ENCODE data around the gene SCTR. TPM values are rescaled to one million over a fixed set of nuclear protein-coding genes. Genes with fewer than 3 reads are reported as not detected.

Gene SCTR
- total and polyA plus RNA-seq, 2 of the 8 experiments (the other 6 are each of a cell fraction or from before 2014, with no cell fraction given) = 0.15 TPM; not detected in 1

DNA sequence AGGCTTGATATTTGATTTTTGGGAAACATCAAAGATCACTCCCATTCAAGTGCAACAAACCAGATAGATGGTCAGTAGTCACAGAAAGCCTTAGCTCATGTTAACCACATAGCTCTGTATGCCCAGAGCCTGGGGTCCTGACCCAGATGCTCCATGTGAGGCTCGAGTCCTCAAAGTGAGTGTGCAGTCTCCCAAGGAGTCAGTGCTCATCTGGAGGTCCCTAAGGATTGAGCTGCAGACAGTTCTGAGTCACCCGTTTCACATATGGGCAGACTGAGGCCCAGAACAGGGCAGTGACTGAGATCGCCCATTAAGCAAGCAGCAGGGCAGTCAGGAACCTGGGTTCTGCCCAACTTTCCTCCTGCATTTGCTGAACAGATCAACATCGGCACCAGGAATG, 83.4 kb downstream of the SCTR start (continued):
- TF ChIP-seq, protein P1, sequence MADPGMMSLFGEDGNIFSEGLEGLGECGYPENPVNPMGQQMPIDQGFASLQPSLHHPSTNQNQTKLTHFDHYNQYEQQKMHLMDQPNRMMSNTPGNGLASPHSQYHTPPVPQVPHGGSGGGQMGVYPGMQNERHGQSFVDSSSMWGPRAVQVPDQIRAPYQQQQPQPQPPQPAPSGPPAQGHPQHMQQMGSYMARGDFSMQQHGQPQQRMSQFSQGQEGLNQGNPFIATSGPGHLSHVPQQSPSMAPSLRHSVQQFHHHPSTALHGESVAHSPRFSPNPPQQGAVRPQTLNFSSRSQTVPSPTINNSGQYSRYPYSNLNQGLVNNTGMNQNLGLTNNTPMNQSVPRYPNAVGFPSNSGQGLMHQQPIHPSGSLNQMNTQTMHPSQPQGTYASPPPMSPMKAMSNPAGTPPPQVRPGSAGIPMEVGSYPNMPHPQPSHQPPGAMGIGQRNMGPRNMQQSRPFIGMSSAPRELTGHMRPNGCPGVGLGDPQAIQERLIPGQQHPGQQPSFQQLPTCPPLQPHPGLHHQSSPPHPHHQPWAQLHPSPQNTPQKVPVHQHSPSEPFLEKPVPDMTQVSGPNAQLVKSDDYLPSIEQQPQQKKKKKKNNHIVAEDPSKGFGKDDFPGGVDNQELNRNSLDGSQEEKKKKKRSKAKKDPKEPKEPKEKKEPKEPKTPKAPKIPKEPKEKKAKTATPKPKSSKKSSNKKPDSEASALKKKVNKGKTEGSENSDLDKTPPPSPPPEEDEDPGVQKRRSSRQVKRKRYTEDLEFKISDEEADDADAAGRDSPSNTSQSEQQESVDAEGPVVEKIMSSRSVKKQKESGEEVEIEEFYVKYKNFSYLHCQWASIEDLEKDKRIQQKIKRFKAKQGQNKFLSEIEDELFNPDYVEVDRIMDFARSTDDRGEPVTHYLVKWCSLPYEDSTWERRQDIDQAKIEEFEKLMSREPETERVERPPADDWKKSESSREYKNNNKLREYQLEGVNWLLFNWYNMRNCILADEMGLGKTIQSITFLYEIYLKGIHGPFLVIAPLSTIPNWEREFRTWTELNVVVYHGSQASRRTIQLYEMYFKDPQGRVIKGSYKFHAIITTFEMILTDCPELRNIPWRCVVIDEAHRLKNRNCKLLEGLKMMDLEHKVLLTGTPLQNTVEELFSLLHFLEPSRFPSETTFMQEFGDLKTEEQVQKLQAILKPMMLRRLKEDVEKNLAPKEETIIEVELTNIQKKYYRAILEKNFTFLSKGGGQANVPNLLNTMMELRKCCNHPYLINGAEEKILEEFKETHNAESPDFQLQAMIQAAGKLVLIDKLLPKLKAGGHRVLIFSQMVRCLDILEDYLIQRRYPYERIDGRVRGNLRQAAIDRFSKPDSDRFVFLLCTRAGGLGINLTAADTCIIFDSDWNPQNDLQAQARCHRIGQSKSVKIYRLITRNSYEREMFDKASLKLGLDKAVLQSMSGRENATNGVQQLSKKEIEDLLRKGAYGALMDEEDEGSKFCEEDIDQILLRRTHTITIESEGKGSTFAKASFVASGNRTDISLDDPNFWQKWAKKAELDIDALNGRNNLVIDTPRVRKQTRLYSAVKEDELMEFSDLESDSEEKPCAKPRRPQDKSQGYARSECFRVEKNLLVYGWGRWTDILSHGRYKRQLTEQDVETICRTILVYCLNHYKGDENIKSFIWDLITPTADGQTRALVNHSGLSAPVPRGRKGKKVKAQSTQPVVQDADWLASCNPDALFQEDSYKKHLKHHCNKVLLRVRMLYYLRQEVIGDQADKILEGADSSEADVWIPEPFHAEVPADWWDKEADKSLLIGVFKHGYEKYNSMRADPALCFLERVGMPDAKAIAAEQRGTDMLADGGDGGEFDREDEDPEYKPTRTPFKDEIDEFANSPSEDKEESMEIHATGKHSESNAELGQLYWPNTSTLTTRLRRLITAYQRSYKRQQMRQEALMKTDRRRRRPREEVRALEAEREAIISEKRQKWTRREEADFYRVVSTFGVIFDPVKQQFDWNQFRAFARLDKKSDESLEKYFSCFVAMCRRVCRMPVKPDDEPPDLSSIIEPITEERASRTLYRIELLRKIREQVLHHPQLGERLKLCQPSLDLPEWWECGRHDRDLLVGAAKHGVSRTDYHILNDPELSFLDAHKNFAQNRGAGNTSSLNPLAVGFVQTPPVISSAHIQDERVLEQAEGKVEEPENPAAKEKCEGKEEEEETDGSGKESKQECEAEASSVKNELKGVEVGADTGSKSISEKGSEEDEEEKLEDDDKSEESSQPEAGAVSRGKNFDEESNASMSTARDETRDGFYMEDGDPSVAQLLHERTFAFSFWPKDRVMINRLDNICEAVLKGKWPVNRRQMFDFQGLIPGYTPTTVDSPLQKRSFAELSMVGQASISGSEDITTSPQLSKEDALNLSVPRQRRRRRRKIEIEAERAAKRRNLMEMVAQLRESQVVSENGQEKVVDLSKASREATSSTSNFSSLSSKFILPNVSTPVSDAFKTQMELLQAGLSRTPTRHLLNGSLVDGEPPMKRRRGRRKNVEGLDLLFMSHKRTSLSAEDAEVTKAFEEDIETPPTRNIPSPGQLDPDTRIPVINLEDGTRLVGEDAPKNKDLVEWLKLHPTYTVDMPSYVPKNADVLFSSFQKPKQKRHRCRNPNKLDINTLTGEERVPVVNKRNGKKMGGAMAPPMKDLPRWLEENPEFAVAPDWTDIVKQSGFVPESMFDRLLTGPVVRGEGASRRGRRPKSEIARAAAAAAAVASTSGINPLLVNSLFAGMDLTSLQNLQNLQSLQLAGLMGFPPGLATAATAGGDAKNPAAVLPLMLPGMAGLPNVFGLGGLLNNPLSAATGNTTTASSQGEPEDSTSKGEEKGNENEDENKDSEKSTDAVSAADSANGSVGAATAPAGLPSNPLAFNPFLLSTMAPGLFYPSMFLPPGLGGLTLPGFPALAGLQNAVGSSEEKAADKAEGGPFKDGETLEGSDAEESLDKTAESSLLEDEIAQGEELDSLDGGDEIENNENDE (IDR thresholded peaks at IDR 0.05; ENCODE audit: insufficient replicate concordance, low read length) = no peak
- TF ChIP-seq POU5F1 (IDR thresholded peaks at IDR 0.05; ENCODE audit: low read depth, low read length) (no peak), EZH2 (IDR thresholded peaks at IDR 0.05; ENCODE audit: low read depth, low read length, severe bottlenecking) (no peak), RXRA (IDR thresholded peaks at IDR 0.05; ENCODE audit: insufficient read depth, low read depth, low read length) (no peak), TBP (IDR thresholded peaks at IDR 0.05; ENCODE audit: low read depth, low read length) (no peak), CHD2 (IDR thresholded peaks at IDR 0.05; ENCODE audit: low read length) (no peak), GABPA (IDR thresholded peaks at IDR 0.05; ENCODE audit: borderline replicate concordance, insufficient read depth, low read length) (no peak), EP300 (IDR thresholded peaks at IDR 0.05; ENCODE audit: borderline replicate concordance in 1 of 2, low read depth in 2 of 2, low read length in 2 of 2) (no peak), BRCA1 (IDR thresholded peaks at IDR 0.05; ENCODE audit: low read depth, low read length) (no peak), KDM5A (IDR thresholded peaks at IDR 0.05; ENCODE audit: low read length) (no peak), CEBPB (IDR thresholded peaks at IDR 0.05; ENCODE audit: low read depth, low read length) (no peak)

All from H1 (cell line).